Trophoblast cell (in vitro differentiated cells and primary cell): ENCODE measurements around the gene ELAVL1.
A peak's percentile ranks its signal among the peaks of the same experiment; 100 is the strongest.

ENCODE experiments used
- DNase-seq, 2 donors: peaks; one replicate each; pipeline ENCODE4 v3.0.0-alpha.2; 2016
- H2AFZ ChIP-seq: 2 replicates; pipeline ENCODE4 v1.6.1; 2013; ENCODE audit warnings: low read length, moderate library complexity, mild to moderate bottlenecking; ENCODE audit not compliant: insufficient read depth, poor library complexity
- H2AK5ac ChIP-seq: 2 replicates; pipeline ENCODE4 v1.6.1; 2013; ENCODE audit warnings: mild to moderate bottlenecking, low read length
- H2BK120ac ChIP-seq: 2 replicates; pipeline ENCODE4 v1.6.1; 2013; ENCODE audit warnings: low read length, mild to moderate bottlenecking, moderate library complexity; ENCODE audit not compliant: insufficient read depth, poor library complexity
- H2BK12ac ChIP-seq: 2 replicates; pipeline ENCODE4 v1.6.1; 2013; ENCODE audit warnings: mild to moderate bottlenecking, low read length, moderate library complexity
- H2BK5ac ChIP-seq: 2 replicates; pipeline ENCODE4 v1.6.1; 2013; ENCODE audit warnings: low read length, low read depth, moderate library complexity, mild to moderate bottlenecking; ENCODE audit not compliant: poor library complexity
- H3K14ac ChIP-seq: 2 replicates; pipeline ENCODE4 v1.6.1; 2013; ENCODE audit warnings: mild to moderate bottlenecking, low read length
- H3K18ac ChIP-seq: 2 replicates; pipeline ENCODE4 v1.6.1; 2013; ENCODE audit warnings: mild to moderate bottlenecking, low read length
- H3K23ac ChIP-seq: 2 replicates; pipeline ENCODE4 v1.6.1; 2013; ENCODE audit warnings: low read length
- H3K27ac ChIP-seq: 2 replicates; pipeline ENCODE4 v1.5.1; 2013; ENCODE audit warnings: low read depth, mild to moderate bottlenecking, inconsistent platforms, low read length, moderate library complexity
- H3K27me3 ChIP-seq: 2 replicates; pipeline ENCODE4 v1.6.1; 2013; ENCODE audit warnings: inconsistent platforms, mild to moderate bottlenecking, low read length, moderate library complexity; ENCODE audit not compliant: insufficient read depth
- H3K36me3 ChIP-seq, 2 experiments: 1 replicate in 1 of 2; 2 replicates in 1 of 2; pipeline ENCODE4 v1.6.1; 2013; ENCODE audit warnings: low read length in 2 of 2, mild to moderate bottlenecking in 2 of 2, moderate library complexity in 1 of 2; ENCODE audit not compliant: insufficient read depth in 2 of 2, control insufficient read depth in 1 of 2
- H3K4ac ChIP-seq: 2 replicates; pipeline ENCODE4 v1.6.1; 2013; ENCODE audit warnings: low read depth, mild to moderate bottlenecking, low read length, moderate library complexity
- H3K4me1 ChIP-seq, 2 experiments: 1 replicate in 1 of 2; 2 replicates in 1 of 2; pipeline ENCODE4 v1.6.1; 2013; ENCODE audit warnings: low read length in 2 of 2, mild to moderate bottlenecking in 2 of 2, moderate library complexity in 1 of 2; ENCODE audit not compliant: insufficient read depth in 2 of 2, control insufficient read depth in 1 of 2
- H3K4me2 ChIP-seq: 2 replicates; pipeline ENCODE4 v1.6.1; 2013; ENCODE audit warnings: inconsistent platforms, mild to moderate bottlenecking, low read length, moderate library complexity
- H3K4me3 ChIP-seq: 2 replicates; pipeline ENCODE4 v1.5.1; 2013; ENCODE audit warnings: mild to moderate bottlenecking, low read depth, low read length, inconsistent platforms
- H3K79me1 ChIP-seq: one replicate; pipeline ENCODE4 v1.6.1; 2013; ENCODE audit warnings: low read length
- H3K79me2 ChIP-seq: 2 replicates; pipeline ENCODE4 v1.6.1; 2013; ENCODE audit warnings: low read length, mild to moderate bottlenecking; ENCODE audit not compliant: control insufficient read depth, insufficient read depth, poor library complexity
- H3K9ac ChIP-seq: 2 replicates; pipeline ENCODE4 v1.6.1; 2013; ENCODE audit warnings: mild to moderate bottlenecking, low read length
- H3K9me3 ChIP-seq: 2 replicates; pipeline ENCODE4 v1.6.1; 2013; ENCODE audit warnings: low read depth, mild to moderate bottlenecking, control low read depth, inconsistent platforms, low read length; ENCODE audit not compliant: insufficient read depth
- H4K12ac ChIP-seq: 2 replicates; pipeline ENCODE4 v1.6.1; 2013; ENCODE audit warnings: low read depth, mild to moderate bottlenecking, low read length, moderate library complexity
- H4K8ac ChIP-seq: 2 replicates; pipeline ENCODE4 v1.6.1; 2013; ENCODE audit warnings: low read depth, mild to moderate bottlenecking, low read length, moderate library complexity
- H4K91ac ChIP-seq: one replicate; pipeline ENCODE4 v1.6.1; 2013; ENCODE audit warnings: low read depth, mild to moderate bottlenecking, low read length, moderate library complexity
- WGBS: extraction: QIAGEN DNeasy Blood & Tissue Kit; methylation state at CpG from one replicate; pipeline ENCODE4 v1.1.7; 2013; ENCODE audit warnings: missing lambda C conversion rate; ENCODE audit not compliant: insufficient read length, insufficient coverage; ENCODE audit errors: extremely low coverage; 5-methylcytosine and 5-hydroxymethylcytosine counted together

ELAVL1 gene

DNA sequence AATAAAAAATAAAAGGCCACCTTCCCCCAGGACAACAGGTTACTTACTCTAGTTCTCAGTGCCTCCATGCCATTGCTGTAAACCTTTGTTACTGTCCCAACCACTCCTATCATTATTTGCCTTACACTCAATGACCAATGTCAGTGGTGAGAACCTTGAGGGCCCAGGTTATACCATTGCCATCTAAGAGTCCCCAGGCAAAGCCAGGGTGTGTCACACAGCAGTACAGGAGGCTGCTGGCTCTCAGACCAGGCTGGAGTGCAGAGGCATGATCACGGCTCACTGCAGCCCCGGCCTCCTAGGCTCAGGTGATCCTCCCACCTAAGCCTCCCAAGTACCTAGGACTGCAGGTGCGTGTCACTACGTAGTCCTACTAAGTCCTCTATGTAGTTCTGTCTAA, 6.1 kb downstream of the ELAVL1 start:
- H3K4me3 ChIP-seq: no peak overlapping the region
- no peaks in the 10 kb centered on the region for H3K27me3 ChIP-seq
- H2BK12ac ChIP-seq: no peak overlapping the region
- no peak overlapping the region for H3K23ac ChIP-seq
- H4K91ac ChIP-seq: no peak overlapping the region
- WGBS: no CpG with 5 or more reads among the region's 4 CpGs
- peaks cover 12 to 19% of the 10 kb centered on the region in 2 experiments for H3K36me3 ChIP-seq
- H2AK5ac ChIP-seq: no peak overlapping the region
- H3K27ac ChIP-seq: no peak overlapping the region
- H3K9me3 ChIP-seq: peaks cover 2% of the 10 kb centered on the region
- H3K79me1 ChIP-seq: no peaks in the 10 kb centered on the region
- no peak overlapping the region for H3K14ac ChIP-seq
- H3K4me2 ChIP-seq: no peak overlapping the region
- peak overlapping the region; percentile 41 for H3K4ac ChIP-seq
- no peak overlapping the region for H2AFZ ChIP-seq
- DNase-seq: no peak
- H3K79me2 ChIP-seq: peaks cover 48% of the 10 kb centered on the region
- no peak overlapping the region for H4K12ac ChIP-seq
- H3K4me1 ChIP-seq: peaks cover 11 to 22% of the 10 kb centered on the region in 2 experiments
- no peak overlapping the region for H2BK120ac ChIP-seq
- H2BK5ac ChIP-seq: no peak overlapping the region
- H4K8ac ChIP-seq: no peak overlapping the region
- no peak overlapping the region for H3K9ac ChIP-seq
- no peak overlapping the region for H3K18ac ChIP-seq

DNA sequence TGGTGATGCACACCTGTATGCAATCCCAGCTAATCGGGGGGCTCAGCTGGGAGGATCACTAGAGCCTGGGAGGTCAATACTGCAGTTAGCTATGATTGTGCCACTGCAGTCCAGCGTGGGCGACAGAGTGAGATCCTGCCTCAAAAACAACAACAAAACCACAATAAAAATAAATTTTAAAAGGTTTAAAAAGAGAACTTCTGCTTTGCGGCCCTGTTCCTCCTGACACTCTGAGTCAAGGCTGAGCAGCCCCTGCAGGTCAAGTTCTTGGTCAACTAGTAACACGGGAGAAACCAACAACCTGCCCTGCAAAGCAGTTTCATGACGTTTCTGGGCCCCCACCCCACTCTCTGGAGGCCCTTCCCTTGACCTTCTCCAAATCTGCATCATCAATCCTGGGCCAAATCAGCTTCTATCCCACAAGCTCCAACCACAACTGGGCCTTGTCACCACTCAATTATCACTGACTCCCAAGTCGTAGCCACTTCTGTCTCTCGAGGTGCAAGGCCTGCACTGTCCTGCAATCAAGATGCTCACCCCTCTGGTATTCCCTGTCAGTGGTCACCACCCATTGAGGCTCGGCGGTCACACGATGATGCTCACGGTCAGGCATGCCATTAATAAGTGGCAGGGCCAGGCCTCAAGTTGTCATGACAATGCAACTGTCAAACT, 7.5 kb downstream of the ELAVL1 start:
- no peak overlapping the region for H2BK12ac ChIP-seq
- H3K27ac ChIP-seq: no peak overlapping the region
- H3K4ac ChIP-seq: peak overlapping the region; percentile 93
- H3K9ac ChIP-seq: no peak overlapping the region
- H3K36me3 ChIP-seq: peaks cover 12 to 19% of the 10 kb centered on the region in 2 experiments
- H2BK5ac ChIP-seq: no peak overlapping the region
- H3K4me1 ChIP-seq: peaks cover 10 to 26% of the 10 kb centered on the region in 2 experiments
- H4K12ac ChIP-seq: no peak overlapping the region
- DNase-seq: no peak
- no peak overlapping the region for H4K91ac ChIP-seq
- no peak overlapping the region for H3K23ac ChIP-seq
- H4K8ac ChIP-seq: no peak overlapping the region
- no peak overlapping the region for H2AK5ac ChIP-seq
- peaks cover 49% of the 10 kb centered on the region for H3K79me2 ChIP-seq
- no peak overlapping the region for H3K4me2 ChIP-seq
- WGBS: no CpG with 5 or more reads among the region's 12 CpGs
- H3K9me3 ChIP-seq: peaks cover 2% of the 10 kb centered on the region
- H2AFZ ChIP-seq: no peak overlapping the region
- no peak overlapping the region for H2BK120ac ChIP-seq
- no peak overlapping the region for H3K4me3 ChIP-seq
- no peaks in the 10 kb centered on the region for H3K27me3 ChIP-seq
- H3K14ac ChIP-seq: no peak overlapping the region
- no peaks in the 10 kb centered on the region for H3K79me1 ChIP-seq
- no peak overlapping the region for H3K18ac ChIP-seq

DNA sequence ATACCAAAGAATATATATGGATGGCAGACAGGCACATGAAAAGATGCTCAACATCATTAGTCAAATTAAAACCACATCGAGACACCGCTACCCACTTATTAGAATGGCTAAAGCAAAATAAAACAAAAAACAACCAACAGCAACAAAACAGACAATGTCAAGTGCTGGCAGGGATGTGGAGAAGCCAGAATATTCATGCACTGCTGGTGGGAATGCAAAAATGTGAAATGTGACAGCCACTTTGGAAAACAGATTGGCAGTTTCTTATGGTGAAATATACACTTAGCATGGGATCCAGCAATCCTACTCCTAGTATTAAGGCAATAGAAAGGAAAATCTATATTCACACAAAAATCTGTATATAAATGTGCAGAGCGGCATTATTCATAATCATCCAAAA, 8.6 kb downstream of the ELAVL1 start:
- Histone ChIP-seq H2AFZ (no peak overlapping the region), H3K79me2 (peaks cover 45% of the 10 kb centered on the region), H2BK12ac (no peak overlapping the region), H3K4me2 (no peak overlapping the region), H2AK5ac (no peak overlapping the region), H4K91ac (no peak overlapping the region), H4K8ac (no peak overlapping the region), H3K14ac (no peak overlapping the region), H3K4me3 (no peak overlapping the region), H3K27me3 (no peaks in the 10 kb centered on the region), H3K18ac (no peak overlapping the region), H4K12ac (no peak overlapping the region), H3K4me1 (peaks cover 7 to 19% of the 10 kb centered on the region in 2 experiments), H2BK5ac (no peak overlapping the region), H2BK120ac (no peak overlapping the region), H3K36me3 (peaks cover 12 to 19% of the 10 kb centered on the region in 2 experiments), H3K27ac (no peak overlapping the region), H3K9me3 (peaks cover 2% of the 10 kb centered on the region), H3K23ac (no peak overlapping the region), H3K9ac (no peak overlapping the region), H3K4ac (peak overlapping the region; percentile 57), H3K79me1 (no peaks in the 10 kb centered on the region)
- WGBS: no CpG with 5 or more reads among the region's 3 CpGs
- no peak for DNase-seq

DNA sequence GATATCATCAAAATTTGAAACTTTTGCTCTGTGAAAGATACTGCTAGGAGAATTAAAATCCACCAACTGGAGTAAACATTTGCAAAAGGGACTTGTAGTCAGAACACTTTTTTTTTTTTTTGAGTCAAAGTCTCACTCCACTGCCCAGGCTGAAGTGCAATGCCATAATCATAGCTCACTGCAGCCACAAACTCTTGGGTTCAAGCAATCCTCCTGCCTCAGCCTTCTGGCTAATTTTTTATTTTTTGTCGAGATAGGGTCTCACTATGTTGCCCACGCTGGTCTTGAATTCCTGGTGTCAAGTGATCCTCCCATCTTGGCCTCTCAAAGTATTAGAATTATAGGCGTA, 9.7 kb downstream of the ELAVL1 start:
- Histone ChIP-seq H3K9ac (no peak overlapping the region), H3K79me2 (peaks cover 35% of the 10 kb centered on the region), H3K27ac (no peak overlapping the region), H3K18ac (no peak overlapping the region), H4K12ac (no peak overlapping the region), H3K23ac (no peak overlapping the region), H3K9me3 (peaks cover 2% of the 10 kb centered on the region), H3K4me2 (no peak overlapping the region), H3K79me1 (no peaks in the 10 kb centered on the region), H3K14ac (no peak overlapping the region), H2BK12ac (no peak overlapping the region), H4K91ac (no peak overlapping the region), H2AFZ (no peak overlapping the region), H2BK5ac (no peak overlapping the region), H3K4ac (peak overlapping the region; percentile 63), H3K4me3 (no peak overlapping the region), H4K8ac (no peak overlapping the region), H3K36me3 (peaks cover 17 to 25% of the 10 kb centered on the region in 2 experiments), H2BK120ac (no peak overlapping the region), H2AK5ac (no peak overlapping the region), H3K27me3 (no peaks in the 10 kb centered on the region), H3K4me1 (peaks cover 7 to 15% of the 10 kb centered on the region in 2 experiments)
- WGBS: no CpG with 5 or more reads among the region's 3 CpGs
- DNase-seq: peak in 1 of 2 donors; percentile 5
